ENCODE measurements around the gene DNAH11.
"Not testable (repeated sequence)": the region's sequence is repeated elsewhere in the genome, so short reads cannot be mapped to it uniquely, and the experiment has no call there.

DNAH11 gene

DNA sequence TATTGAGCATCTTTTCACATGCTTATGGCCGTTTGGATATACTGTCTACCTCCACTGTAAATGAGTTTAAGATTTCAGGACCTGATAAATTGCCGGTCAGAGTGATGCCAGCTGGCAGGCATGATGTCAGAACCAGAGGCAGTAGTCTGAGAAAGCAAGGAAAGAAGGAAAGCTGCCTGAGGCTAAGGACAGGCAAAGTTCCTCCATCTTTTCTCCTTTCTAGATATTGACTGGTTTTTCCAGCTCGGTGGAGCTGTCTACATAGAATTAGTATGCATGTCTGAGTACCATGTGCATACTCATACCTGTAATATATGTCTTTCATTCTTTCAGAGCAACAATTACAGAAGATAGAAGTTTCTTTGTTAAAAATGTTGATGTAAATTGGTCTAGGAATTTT lies 350.6 kb downstream of the DNAH11 start:
- DNase-seq, result no peak

- DNase-seq, result no peak
These were observed 355.6 kb downstream of the DNAH11 start for GRCh38 chr7:21898265-21898930.

- DNase-seq, result no peak
These were observed 359.4 kb downstream of the DNAH11 start for GRCh38 chr7:21902240-21902639.

DNA sequence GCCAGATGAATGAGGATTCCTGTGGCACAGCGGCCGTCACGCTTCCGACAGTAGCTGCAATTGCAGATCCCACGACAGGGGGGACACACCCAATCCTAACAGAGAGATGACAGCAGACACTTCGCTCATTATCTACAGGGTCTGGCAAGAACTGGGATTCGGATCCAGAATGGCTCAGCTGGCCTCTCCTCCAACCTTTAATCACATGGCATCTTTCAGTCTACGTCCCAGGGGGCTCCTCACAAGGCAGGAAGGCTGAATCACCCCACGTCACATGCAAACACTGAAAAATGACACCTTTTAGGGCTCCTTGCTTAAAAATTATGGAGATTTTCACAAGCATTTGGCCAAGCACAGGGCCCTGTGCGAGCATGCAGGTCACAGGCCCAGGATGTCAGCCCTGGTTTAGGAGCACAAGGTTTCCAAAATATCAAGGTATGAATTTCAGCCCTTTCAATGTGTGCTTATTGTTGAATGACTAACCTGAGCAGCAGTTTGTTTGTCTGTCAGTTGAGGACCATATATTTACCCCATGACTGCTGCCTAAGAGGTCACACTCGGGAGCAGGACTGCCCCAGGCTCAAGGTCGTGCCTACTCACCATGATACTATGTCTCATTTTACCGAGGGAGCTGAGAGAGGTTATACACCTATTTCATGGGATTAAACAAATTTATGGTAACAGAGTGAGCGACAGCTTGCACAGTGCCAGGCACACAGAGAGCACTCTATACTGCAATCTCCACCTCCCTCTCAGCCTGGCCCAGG lies 360.4 kb downstream of the DNAH11 start:
- DNase-seq, result no peak

- no peak for DNase-seq
These were observed 365.9 kb downstream of the DNAH11 start for GRCh38 chr7:21908746-21909145.

- DNase-seq, result no peak
These were observed 367.4 kb downstream of the DNAH11 start for GRCh38 chr7:21910253-21910652.

- no peak for DNase-seq
These were observed 368.6 kb downstream of the DNAH11 start for GRCh38 chr7:21911341-21911875.

DNA sequence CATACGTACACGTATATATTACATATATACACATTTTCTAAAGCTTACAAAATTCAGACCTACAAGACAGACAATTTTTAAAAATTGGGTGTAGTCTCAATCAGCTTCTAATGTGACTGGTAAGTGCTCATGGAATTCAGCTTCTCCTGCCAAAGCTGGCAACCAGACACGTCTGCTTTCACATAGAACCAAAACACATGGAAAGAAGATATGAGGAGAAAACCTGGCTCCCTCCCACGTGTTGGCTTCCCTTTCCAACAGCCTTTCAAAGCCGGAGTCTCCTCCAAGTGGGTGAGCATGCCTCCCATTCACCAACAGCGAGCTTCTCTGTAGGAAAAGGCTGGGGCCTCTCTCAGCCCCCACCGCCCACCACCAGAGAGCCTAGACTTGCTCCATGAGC lies 369.5 kb downstream of the DNAH11 start:
- no peak for DNase-seq

DNA sequence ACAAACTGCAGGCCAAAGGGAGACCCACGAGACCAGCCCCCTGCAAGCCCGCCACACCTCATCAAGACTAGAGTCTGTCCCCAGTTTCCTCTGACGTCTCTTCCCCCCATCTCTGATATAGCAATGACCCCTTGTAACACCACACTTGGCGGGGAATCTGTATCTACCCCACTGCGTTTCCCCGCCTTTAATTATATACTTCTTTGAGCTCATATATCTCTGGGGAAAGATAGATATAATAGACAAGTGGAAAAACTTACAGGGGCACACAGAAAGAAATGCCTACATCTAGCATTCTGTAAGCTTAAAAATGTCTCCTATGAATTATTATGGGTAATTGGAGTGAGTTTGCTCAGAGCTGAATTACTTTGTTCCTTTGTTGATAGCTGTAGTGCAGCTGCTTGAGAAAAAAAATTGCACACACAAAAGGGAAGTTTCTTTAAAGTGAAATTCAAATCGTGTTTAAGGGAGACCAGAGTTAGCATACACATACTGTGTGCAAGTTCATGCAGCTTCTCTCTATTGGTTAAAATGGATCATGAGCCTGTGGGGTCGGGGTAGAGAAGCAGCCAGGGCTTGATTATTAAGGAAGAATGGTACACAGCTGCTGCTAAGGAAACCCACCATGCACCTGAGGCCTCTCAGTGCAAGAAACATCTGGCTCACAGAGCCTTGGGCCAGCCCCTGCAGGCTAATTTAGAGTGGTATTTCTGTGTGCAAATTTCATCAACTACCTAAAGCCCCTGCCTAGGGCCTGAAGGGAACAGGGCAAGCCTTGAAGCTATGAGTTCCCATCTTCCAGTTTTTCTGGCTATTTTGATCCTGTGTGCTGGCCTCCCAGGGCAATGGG lies 370.3 kb downstream of the DNAH11 start:
- no peak for DNase-seq

- DNase-seq, result no peak
These were observed 371.8 kb downstream of the DNAH11 start for GRCh38 chr7:21914671-21915070.

- no peak for DNase-seq
These were observed 372.3 kb downstream of the DNAH11 start for GRCh38 chr7:21915140-21915539.

DNA sequence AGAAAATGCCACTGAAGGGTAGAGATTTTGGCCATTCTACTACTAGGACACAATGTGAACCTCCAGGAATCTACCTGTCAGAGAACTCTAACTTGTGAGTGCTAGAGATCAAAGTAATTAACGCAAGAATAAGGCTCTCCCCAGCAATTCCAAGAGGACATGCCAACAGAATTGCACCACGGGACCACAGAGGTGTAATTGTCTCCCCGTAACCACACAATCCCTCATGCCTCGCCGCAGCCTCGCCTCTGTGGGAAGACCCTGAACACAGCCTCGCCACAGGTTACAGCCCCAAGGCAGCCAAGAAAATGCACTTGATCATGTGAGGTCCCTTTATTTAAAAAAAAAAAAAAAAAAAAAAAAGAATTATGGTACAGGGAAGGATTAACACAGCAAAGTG lies 373.3 kb downstream of the DNAH11 start:
- no peak for DNase-seq

DNA sequence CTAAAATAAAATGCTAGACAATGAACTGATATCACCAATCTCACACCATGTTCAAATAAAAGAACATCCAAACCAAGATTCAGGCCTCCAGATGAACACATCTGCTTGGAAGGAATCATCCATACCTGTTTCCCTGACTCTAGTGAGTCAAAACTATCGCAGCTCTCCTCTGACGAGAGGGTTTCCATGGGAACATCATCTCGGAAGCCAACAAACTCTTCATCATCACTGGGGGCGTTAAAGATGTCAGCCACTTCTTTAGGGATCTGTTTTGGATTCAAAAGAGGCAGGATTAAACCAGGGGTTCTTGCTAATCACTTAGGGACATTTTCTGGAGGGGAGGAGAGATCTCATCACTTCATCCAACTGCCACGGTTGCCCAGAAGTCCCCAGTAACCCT lies 373.8 kb downstream of the DNAH11 start:
- no peak for DNase-seq

DNA sequence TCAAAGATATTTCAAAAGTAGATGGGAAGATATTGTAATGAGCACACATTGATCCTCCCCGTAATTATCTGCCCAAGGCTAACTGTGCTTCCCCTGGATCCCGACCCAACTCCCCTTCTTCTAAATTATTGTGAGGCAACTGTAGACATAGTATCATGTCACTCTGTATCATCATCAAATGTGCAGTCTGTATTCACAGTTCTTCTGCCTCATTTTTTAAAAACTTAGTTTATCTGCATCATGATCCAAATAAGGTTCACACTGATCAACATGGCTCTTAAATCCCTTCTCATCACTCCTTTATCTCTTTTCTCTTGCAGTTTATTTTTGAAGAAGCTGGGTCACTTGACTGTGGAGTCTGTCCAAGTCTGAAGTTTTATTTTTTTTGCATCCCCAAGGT lies 375.4 kb downstream of the DNAH11 start:
- DNase-seq, result no peak

- DNase-seq, result no peak
These were observed 378.1 kb downstream of the DNAH11 start for GRCh38 chr7:21920936-21921335.

GRCh38 chr7:21922605-21923004 lies 379.8 kb downstream of the DNAH11 start:
- no peak for DNase-seq

DNA sequence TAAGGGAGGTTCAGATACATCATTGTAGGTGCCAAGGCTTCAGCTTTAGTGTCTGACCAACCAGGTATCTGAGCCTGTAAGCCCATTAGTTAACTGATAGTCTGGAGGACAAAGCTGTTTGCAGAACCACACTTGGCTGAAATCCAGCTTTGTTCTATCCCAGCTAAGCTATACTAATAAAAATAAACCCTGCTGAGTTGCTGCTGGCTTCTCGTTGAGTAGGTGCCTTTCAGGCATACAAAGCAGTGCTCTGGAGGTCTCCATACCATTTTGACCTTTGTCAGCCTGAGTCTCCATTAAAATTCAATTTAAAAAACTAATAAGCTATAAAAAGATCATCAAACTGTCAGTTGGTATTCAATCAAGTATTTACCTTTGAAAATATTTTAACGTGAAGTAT lies 380.8 kb downstream of the DNAH11 start:
- DNase-seq, result peak; percentile 67

GRCh38 chr7:21926448-21926847 lies 383.6 kb downstream of the DNAH11 start:
- no peak for DNase-seq

- DNase-seq, result no peak
These were observed 384.9 kb downstream of the DNAH11 start for GRCh38 chr7:21927693-21928092.

- DNase-seq, result not testable (repeated sequence)
These were observed 390.5 kb downstream of the DNAH11 start for GRCh38 chr7:21933293-21933692.

DNA sequence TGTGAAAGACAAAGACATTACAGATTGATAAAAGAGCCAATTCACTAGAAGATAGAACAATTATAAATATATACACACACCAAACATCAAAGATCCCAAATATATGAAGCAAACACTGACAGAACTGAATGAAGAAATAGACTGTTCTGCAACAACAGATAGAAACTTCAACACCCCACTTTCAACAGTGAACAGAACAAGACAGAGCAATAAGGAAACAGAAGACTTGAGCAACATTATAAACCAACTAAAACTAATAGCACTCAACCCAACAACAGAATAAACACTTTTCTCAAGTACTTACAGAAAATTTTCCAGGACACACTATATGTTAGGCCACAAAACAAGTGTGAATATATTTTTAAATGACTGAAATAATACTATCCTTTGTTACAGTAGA lies 392.0 kb downstream of the DNAH11 start:
- DNase-seq, result no peak

DNA sequence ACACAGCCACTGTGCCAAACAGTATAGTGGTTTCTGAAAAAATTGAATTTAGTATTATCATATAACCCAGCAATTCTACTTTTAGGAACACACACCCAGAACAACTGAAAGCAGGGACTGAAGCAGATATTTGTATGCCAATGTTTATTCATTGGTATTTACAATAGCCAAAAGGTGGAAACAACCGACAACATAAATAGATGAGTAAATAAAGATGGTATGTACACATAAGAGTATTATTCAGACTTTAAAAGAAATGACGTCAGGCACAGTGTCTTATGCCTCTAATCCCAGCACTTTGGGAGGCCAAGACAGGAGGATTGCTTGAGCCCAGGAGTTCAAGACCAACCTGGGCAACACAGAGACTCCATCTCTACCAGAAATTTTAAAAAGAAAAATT lies 395.6 kb downstream of the DNAH11 start:
- DNase-seq, result no peak

DNA sequence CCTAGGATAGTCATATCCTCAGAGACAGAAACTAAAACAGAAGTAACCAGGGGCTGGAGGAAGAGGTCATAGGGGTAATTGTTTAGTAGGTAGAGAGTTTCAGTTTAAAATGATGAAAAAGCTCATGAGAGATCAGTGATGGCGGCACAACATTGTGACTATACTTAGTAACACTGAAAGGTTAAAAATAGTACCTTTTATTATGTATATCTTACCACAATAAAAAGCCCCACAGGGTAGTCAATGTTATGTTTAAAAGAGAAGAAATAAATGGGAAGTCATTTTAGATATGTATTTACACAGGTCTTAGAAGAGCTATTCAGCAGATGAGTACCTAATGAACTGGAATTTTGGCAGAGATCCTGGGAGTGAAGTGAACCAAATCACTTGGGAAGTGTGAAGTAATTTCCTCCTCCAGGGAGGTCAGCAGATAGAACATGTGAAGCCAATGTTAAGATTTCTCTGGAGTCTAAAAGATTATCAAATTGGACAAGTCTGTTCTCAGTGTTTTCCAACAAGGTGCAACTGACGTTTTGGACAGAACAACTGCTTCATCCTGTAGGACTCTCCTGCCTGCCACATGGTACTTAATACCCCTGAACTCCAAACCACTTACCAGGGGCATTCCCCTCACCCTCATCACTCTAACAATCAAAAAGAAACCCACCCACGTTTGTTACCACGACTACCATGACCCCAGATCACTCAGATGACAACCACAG lies 396.5 kb downstream of the DNAH11 start:
- peak; percentile 56 for DNase-seq

Measured in NCI-H774 (cell line).